Measurements from ENCODE around the gene RELN.

Gene RELN

DNA sequence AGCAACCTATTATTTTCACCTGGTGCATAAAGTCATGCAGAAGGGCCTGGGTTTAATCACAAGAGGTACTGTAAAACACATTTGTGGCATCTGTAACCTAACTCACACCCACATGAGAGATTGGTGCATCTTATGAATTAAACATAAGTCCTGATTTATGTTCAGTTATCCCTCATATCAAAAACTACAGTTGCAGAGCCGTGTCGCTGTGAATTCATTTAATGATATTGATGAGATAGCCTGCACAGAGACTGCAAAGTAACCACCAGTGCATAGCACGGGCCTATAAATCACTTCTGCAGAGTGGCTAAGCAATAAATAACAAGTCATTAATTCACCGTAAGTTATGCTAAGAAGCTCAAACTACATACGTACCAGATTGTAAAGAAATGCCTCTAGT, 178.2 kb downstream of the RELN start:
- H3K27ac ChIP-seq, result peak overlapping the region; percentile 53
- TF ChIP-seq, protein P1, sequence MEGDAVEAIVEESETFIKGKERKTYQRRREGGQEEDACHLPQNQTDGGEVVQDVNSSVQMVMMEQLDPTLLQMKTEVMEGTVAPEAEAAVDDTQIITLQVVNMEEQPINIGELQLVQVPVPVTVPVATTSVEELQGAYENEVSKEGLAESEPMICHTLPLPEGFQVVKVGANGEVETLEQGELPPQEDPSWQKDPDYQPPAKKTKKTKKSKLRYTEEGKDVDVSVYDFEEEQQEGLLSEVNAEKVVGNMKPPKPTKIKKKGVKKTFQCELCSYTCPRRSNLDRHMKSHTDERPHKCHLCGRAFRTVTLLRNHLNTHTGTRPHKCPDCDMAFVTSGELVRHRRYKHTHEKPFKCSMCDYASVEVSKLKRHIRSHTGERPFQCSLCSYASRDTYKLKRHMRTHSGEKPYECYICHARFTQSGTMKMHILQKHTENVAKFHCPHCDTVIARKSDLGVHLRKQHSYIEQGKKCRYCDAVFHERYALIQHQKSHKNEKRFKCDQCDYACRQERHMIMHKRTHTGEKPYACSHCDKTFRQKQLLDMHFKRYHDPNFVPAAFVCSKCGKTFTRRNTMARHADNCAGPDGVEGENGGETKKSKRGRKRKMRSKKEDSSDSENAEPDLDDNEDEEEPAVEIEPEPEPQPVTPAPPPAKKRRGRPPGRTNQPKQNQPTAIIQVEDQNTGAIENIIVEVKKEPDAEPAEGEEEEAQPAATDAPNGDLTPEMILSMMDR (conservative IDR thresholded peaks at IDR 0.05), result no peak

DNA sequence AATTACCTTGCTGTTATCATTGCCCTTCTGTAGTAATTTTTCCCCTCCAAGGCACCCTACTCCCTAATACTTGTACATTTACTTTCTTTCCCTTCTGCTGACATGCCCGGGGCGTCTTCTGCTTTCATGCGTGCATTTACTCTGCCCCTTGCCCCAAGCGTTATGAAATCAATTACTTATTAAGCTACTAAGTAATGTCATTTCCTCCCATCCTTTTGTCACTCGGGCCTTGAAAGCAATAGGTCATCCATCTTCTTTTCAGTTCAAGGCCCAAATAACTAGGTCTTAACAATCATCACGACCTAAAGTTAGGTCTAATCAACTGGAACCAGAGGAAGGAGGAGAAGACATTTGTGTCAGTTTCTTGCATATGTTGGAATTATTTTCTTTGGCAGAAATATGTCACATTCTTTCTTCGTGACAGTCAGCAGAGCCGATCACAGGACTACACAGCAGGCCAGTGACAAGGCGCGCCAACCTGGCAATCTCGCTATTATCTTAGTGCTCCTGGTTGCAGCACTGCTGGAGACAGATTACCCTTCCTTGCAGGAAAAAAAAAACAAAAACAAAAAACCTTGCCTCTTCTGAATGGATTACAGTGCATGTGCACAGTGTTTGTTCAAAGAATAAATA, 179.2 kb downstream of the RELN start:
- TF ChIP-seq, protein P1 (conservative IDR thresholded peaks at IDR 0.05), result no peak
- no peak overlapping the region for H3K27ac ChIP-seq

- TF ChIP-seq, protein P1 (conservative IDR thresholded peaks at IDR 0.05), result no peak
- no peak overlapping the region for H3K27ac ChIP-seq
These were observed 180.0 kb downstream of the RELN start for GRCh38 chr7:103809229-103809994.

- TF ChIP-seq, protein P1 (conservative IDR thresholded peaks at IDR 0.05), result no peak
- no peak overlapping the region for H3K27ac ChIP-seq
These were observed 184.1 kb downstream of the RELN start for GRCh38 chr7:103805346-103805745.

DNA sequence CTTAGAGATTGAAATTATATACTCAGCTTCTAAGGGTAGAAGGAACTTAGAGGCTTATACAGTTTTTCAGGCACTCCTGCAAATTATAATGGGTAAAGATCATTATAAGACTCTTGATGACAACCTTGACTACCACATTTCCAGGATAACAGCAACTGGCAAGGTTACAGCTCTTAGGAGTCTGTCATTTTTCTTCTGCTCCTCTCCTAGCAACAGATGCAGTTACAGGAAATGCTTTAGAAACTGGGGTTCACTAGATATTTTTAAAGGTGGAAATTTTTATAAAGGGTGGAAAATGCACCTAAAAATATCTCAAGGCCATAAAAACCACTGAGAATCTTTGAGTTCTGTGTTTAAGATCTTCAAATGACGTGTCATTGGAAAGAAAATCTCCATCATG, 185.8 kb downstream of the RELN start:
- H3K27ac ChIP-seq, result no peak overlapping the region
- TF ChIP-seq, protein P1 (conservative IDR thresholded peaks at IDR 0.05), result no peak

- H3K27ac ChIP-seq, result no peak overlapping the region
- TF ChIP-seq, protein P1 (conservative IDR thresholded peaks at IDR 0.05), result no peak
These were observed 190.2 kb downstream of the RELN start for GRCh38 chr7:103799298-103799697.

- no peak overlapping the region for H3K27ac ChIP-seq
- TF ChIP-seq, protein P1 (conservative IDR thresholded peaks at IDR 0.05), result no peak
These were observed 191.7 kb downstream of the RELN start for GRCh38 chr7:103797647-103798307.

All from VCaP (cell line).